Measurements from ENCODE around the gene IGF1R.

DNA sequence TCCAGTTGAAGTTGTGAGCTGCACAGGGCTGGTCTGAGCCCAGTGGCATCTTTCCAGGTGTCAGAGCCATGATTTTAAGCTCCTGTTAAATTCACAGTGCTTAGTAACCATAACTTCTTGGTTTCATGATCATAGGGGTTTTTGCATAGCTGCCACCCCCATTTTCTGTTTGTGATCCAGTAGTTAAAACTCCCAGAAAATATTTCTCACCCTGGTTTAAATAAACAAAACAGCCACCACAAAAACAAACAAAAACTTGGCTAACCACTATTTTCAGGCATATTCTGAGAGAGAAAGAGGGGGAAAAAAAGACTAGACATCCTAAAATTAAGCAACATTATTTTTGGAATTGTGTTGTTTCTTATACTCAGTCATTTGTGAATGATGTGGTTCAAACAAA is 175.3 kb downstream of the IGF1R start:
- TF ChIP-seq, protein P1, sequence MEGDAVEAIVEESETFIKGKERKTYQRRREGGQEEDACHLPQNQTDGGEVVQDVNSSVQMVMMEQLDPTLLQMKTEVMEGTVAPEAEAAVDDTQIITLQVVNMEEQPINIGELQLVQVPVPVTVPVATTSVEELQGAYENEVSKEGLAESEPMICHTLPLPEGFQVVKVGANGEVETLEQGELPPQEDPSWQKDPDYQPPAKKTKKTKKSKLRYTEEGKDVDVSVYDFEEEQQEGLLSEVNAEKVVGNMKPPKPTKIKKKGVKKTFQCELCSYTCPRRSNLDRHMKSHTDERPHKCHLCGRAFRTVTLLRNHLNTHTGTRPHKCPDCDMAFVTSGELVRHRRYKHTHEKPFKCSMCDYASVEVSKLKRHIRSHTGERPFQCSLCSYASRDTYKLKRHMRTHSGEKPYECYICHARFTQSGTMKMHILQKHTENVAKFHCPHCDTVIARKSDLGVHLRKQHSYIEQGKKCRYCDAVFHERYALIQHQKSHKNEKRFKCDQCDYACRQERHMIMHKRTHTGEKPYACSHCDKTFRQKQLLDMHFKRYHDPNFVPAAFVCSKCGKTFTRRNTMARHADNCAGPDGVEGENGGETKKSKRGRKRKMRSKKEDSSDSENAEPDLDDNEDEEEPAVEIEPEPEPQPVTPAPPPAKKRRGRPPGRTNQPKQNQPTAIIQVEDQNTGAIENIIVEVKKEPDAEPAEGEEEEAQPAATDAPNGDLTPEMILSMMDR (IDR thresholded peaks at IDR 0.05; ENCODE audit: extremely low read depth in 1 of 2, insufficient read depth in 1 of 2, low read depth in 1 of 2, low read length in 2 of 2): no peak
- TF ChIP-seq EZH2 (IDR thresholded peaks at IDR 0.05; ENCODE audit: borderline replicate concordance, low read depth, low read length, severe bottlenecking) (no peak), POLR2A (IDR thresholded peaks at IDR 0.05; ENCODE audit: low read depth, low read length) (no peak), FOS (IDR thresholded peaks at IDR 0.05; ENCODE audit: borderline replicate concordance, insufficient read depth, low read length) (no peak), POLR2AphosphoS5 (IDR thresholded peaks at IDR 0.05; ENCODE audit: insufficient read depth, low read depth, low read length) (no peak), MYC (IDR thresholded peaks at IDR 0.05; ENCODE audit: low read depth, low read length) (no peak)
- TF ChIP-seq, protein P2, sequence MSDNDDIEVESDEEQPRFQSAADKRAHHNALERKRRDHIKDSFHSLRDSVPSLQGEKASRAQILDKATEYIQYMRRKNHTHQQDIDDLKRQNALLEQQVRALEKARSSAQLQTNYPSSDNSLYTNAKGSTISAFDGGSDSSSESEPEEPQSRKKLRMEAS (IDR thresholded peaks at IDR 0.05; ENCODE audit: insufficient read depth, insufficient read length): no peak
